GM18909 (cell line): Measurements from ENCODE around the gene DDC.
A peak's percentile ranks its signal among the peaks of the same experiment; 100 is the strongest.

Source experiments
- ATAC-seq: cut with Tn5 transposase; IDR thresholded peaks from one replicate; pipeline ENCODE4 v1.9.1; 2021; ENCODE audit warnings: mild to moderate bottlenecking; ENCODE audit not compliant: unreplicated experiment, poor library complexity

Gene DDC

GRCh38 chr7:50564640-50565558 lies at the start of gene DDC:
Gene DDC (minus strand): TSS chr7:50565405. CDS start chr7:50544085, 21,320 bp downstream.
- no peak for ATAC-seq

- ATAC-seq: no peak
Measured at GRCh38 chr7:50613473-50613872, 48.3 kb upstream of the DDC start.

- ATAC-seq: no peak
Measured at GRCh38 chr7:50612704-50613103, 47.5 kb upstream of the DDC start.

- peak; percentile 73 for ATAC-seq
Measured at GRCh38 chr7:50610521-50611277, 45.5 kb upstream of the DDC start.

GRCh38 chr7:50608196-50608906 lies 43.1 kb upstream of the DDC start:
- ATAC-seq: no peak

- ATAC-seq: no peak
Measured at GRCh38 chr7:50607524-50608125, 42.4 kb upstream of the DDC start.

- ATAC-seq: no peak
Measured at GRCh38 chr7:50605059-50605458, 39.9 kb upstream of the DDC start.

GRCh38 chr7:50603287-50603686 lies 38.1 kb upstream of the DDC start:
- ATAC-seq: no peak

GRCh38 chr7:50599385-50599784 lies 34.2 kb upstream of the DDC start:
- ATAC-seq: no peak

- ATAC-seq: no peak
Measured at GRCh38 chr7:50598460-50599343, 33.5 kb upstream of the DDC start.

GRCh38 chr7:50596484-50596883 lies 31.3 kb upstream of the DDC start:
- ATAC-seq: no peak

- peak; percentile 19 for ATAC-seq
Measured at GRCh38 chr7:50595491-50596102, 30.4 kb upstream of the DDC start.

GRCh38 chr7:50594734-50595485 lies 29.7 kb upstream of the DDC start:
- peak; percentile 50 for ATAC-seq

- ATAC-seq: no peak
Measured at GRCh38 chr7:50594136-50594535, 28.9 kb upstream of the DDC start.

- no peak for ATAC-seq
Measured at GRCh38 chr7:50592940-50593339, 27.7 kb upstream of the DDC start.

GRCh38 chr7:50591480-50592438 lies 26.6 kb upstream of the DDC start:
- ATAC-seq: peak; percentile 72

GRCh38 chr7:50591098-50591479 lies 25.9 kb upstream of the DDC start:
- no peak for ATAC-seq
